H9 (cell line): ENCODE results near the gene YKT6. TPM values are rescaled to one million over a fixed set of nuclear protein-coding genes. Genes with fewer than 3 reads are reported as not detected.

ENCODE experiments used
- DNase-seq: peaks from one replicate; pipeline ENCODE4 v3.0.0-alpha.2; 2017
- H2AFZ ChIP-seq: one replicate; pipeline ENCODE4 v1.6.1; 2013; ENCODE audit warnings: mild to moderate bottlenecking, low read length, control low read depth, moderate library complexity
- H2AK5ac ChIP-seq: 2 replicates; pipeline ENCODE4 v1.6.1; 2013; ENCODE audit warnings: low read length, control low read depth, mixed read lengths; ENCODE audit not compliant: insufficient read length
- H2BK120ac ChIP-seq: one replicate; pipeline ENCODE4 v1.6.1; 2013; ENCODE audit warnings: low read depth, mild to moderate bottlenecking, low read length, control low read depth, inconsistent platforms; ENCODE audit not compliant: poor library complexity, severe bottlenecking
- H2BK12ac ChIP-seq: 2 replicates; pipeline ENCODE4 v1.6.1; 2013; ENCODE audit warnings: low read length, control low read depth, mixed read lengths, low read depth; ENCODE audit not compliant: insufficient read length
- H2BK15ac ChIP-seq: 2 replicates; pipeline ENCODE4 v1.6.1; 2013; ENCODE audit warnings: low read depth, low read length, control low read depth
- H2BK20ac ChIP-seq: one replicate; pipeline ENCODE4 v1.6.1; 2013; ENCODE audit warnings: low read depth, mild to moderate bottlenecking, low read length, control low read depth, inconsistent platforms; ENCODE audit not compliant: poor library complexity, severe bottlenecking
- H2BK5ac ChIP-seq: 2 replicates; pipeline ENCODE4 v1.6.1; 2013; ENCODE audit warnings: low read length, control low read depth, mixed read lengths; ENCODE audit not compliant: insufficient read length
- H3K14ac ChIP-seq: 2 replicates; pipeline ENCODE4 v1.6.1; 2013; ENCODE audit warnings: low read length, control low read depth; ENCODE audit not compliant: insufficient read depth
- H3K18ac ChIP-seq: 2 replicates; pipeline ENCODE4 v1.6.1; 2013; ENCODE audit warnings: low read depth, mild to moderate bottlenecking, mixed read lengths, low read length, control low read depth; ENCODE audit not compliant: insufficient read length
- H3K23ac ChIP-seq: 2 replicates; pipeline ENCODE4 v1.6.1; 2013; ENCODE audit warnings: low read length, control low read depth, mixed read lengths, low read depth; ENCODE audit not compliant: insufficient read length
- H3K23me2 ChIP-seq: 2 replicates; pipeline ENCODE4 v1.6.1; 2013; ENCODE audit warnings: low read depth, mild to moderate bottlenecking, mixed read lengths, low read length, control low read depth; ENCODE audit not compliant: insufficient read length, poor library complexity, severe bottlenecking
- H3K27ac ChIP-seq: 2 replicates; pipeline ENCODE4 v1.5.1; 2013; ENCODE audit warnings: low read length, control low read depth, mixed read lengths, low read depth; ENCODE audit not compliant: insufficient read length
- H3K27me3 ChIP-seq: 2 replicates; pipeline ENCODE4 v1.6.1; 2013; ENCODE audit warnings: low read length, control low read depth, inconsistent platforms; ENCODE audit not compliant: insufficient read depth
- H3K4ac ChIP-seq: 2 replicates; pipeline ENCODE4 v1.6.1; 2013; ENCODE audit warnings: low read depth, mild to moderate bottlenecking, control low read depth, inconsistent platforms, low read length, moderate library complexity
- H3K4me1 ChIP-seq: 2 replicates; pipeline ENCODE4 v1.6.1; 2013; ENCODE audit warnings: low read length, control low read depth, inconsistent platforms; ENCODE audit not compliant: insufficient read depth
- H3K4me2 ChIP-seq: 2 replicates; pipeline ENCODE4 v1.6.1; 2013; ENCODE audit warnings: low read length, control low read depth, mixed read lengths; ENCODE audit not compliant: insufficient read length, insufficient read depth
- H3K56ac ChIP-seq: 2 replicates; pipeline ENCODE4 v1.6.1; 2013; ENCODE audit warnings: low read depth, mild to moderate bottlenecking, mixed read lengths, low read length, control low read depth; ENCODE audit not compliant: insufficient read length
- H3K79me1 ChIP-seq: 2 replicates; pipeline ENCODE4 v1.6.1; 2013; ENCODE audit warnings: low read depth, mild to moderate bottlenecking, moderate library complexity, low read length, control low read depth, inconsistent platforms; ENCODE audit not compliant: insufficient read depth, poor library complexity, severe bottlenecking
- H3K79me2 ChIP-seq: 2 replicates; pipeline ENCODE4 v1.6.1; 2013; ENCODE audit warnings: low read length, control low read depth, inconsistent platforms; ENCODE audit not compliant: insufficient read depth
- H3K9ac ChIP-seq: 2 replicates; pipeline ENCODE4 v1.6.1; 2013; ENCODE audit warnings: low read length, control low read depth, mixed read lengths; ENCODE audit not compliant: insufficient read length; ENCODE audit errors: extremely low read depth
- H3K9me3 ChIP-seq: one replicate; pipeline ENCODE4 v1.6.1; 2013; ENCODE audit warnings: low read depth, low read length, inconsistent platforms; ENCODE audit not compliant: control insufficient read depth
- H3T11ph ChIP-seq: one replicate; pipeline ENCODE4 v1.6.1; 2013; ENCODE audit warnings: mild to moderate bottlenecking, low read length, control low read depth, inconsistent platforms
- H4K20me1 ChIP-seq: one replicate; pipeline ENCODE4 v1.6.1; 2013; ENCODE audit not compliant: control insufficient read depth, insufficient read length, insufficient read depth
- H4K5ac ChIP-seq: 2 replicates; pipeline ENCODE4 v1.6.1; 2013; ENCODE audit warnings: low read depth, mild to moderate bottlenecking, mixed read lengths, low read length, control low read depth; ENCODE audit not compliant: insufficient read length
- H4K8ac ChIP-seq: replicated peaks from 2 replicates; pipeline ENCODE4 v1.6.1; 2013; ENCODE audit warnings: low read length, control low read depth, mixed read lengths, low read depth; ENCODE audit not compliant: insufficient read length
- H4K91ac ChIP-seq: 2 replicates; pipeline ENCODE4 v1.6.1; 2013; ENCODE audit warnings: low read depth, mild to moderate bottlenecking, moderate library complexity, mixed read lengths, low read length, control low read depth; ENCODE audit not compliant: insufficient read length
- H3K27ac Mint-ChIP-seq, 3 experiments: 2 replicates in 2 of 3; 3 replicates in 1 of 3; pipeline ENCODE4 v1.8.0; 2020 to 2021; ENCODE audit warnings: mixed read lengths in 3 of 3, mild to moderate bottlenecking in 1 of 3, moderate library complexity in 1 of 3
- H3K27me3 Mint-ChIP-seq: 2 replicates; pipeline ENCODE4 v1.8.0; 2021; ENCODE audit warnings: low read depth, mild to moderate bottlenecking, moderate library complexity, mixed read lengths
- H3K36me3 Mint-ChIP-seq, 3 experiments: 2 replicates in 2 of 3; 3 replicates in 1 of 3; pipeline ENCODE4 v1.8.0; 2020 to 2021; ENCODE audit warnings: low read depth in 3 of 3, mixed read lengths in 3 of 3; ENCODE audit not compliant: insufficient read depth in 1 of 3
- H3K4me1 Mint-ChIP-seq, 2 experiments: 2 replicates each; pipeline ENCODE4 v1.8.0; 2020; ENCODE audit warnings: mixed read lengths in 2 of 2
- H3K4me3 Mint-ChIP-seq, 2 experiments: 2 replicates in 1 of 2; 3 replicates in 1 of 2; pipeline ENCODE4 v1.8.0; 2020 to 2021; ENCODE audit warnings: mild to moderate bottlenecking in 2 of 2, mixed read lengths in 2 of 2, moderate library complexity in 1 of 2
- H3K9me3 Mint-ChIP-seq, 2 experiments: 2 replicates in 1 of 2; 3 replicates in 1 of 2; pipeline ENCODE4 v1.8.0; 2020; ENCODE audit warnings: mild to moderate bottlenecking in 2 of 2, mixed read lengths in 2 of 2, moderate library complexity in 1 of 2
- CTCF ChIP-seq: fragments of 200-600 bp; sonication (generic); conservative IDR thresholded peaks from 3 replicates; pipeline ENCODE4 v1.8.0; 2021; ENCODE audit warnings: antibody characterized with exemption, mild to moderate bottlenecking
- WGBS: extraction: QIAGEN DNeasy Blood & Tissue Kit; methylation state at CpG from one replicate; pipeline ENCODE4 v1.1.7; 2013; ENCODE audit warnings: missing lambda C conversion rate, low lambda C conversion rate, mixed read lengths; ENCODE audit not compliant: insufficient read length; ENCODE audit errors: extremely low coverage; 5-methylcytosine and 5-hydroxymethylcytosine counted together
- total RNA-seq: library from RNA; stranded (reverse); gene quantifications from 2 replicates; pipeline ENCODE4 v1.2.1, GENCODE V29; 2021

The YKT6 gene
- total RNA-seq, 1 experiment from 2014 or later = 104 TPM

GRCh38 chr7:44188480-44189225 lies 12.1 kb upstream of the YKT6 start:
- peaks cover 11% of the 10 kb centered on the region for H3K27me3 Mint-ChIP-seq
- H3K4me2 ChIP-seq = no peak overlapping the region
- H3K36me3 Mint-ChIP-seq = no peaks in the 10 kb centered on the region
- no peak overlapping the region for H2BK5ac ChIP-seq
- H2BK120ac ChIP-seq = no peak overlapping the region
- H3K4me3 Mint-ChIP-seq = no peak overlapping the region
- 0 out of 2 replicates have a peak, but pooled peaks cover 2% of the 10 kb centered on the region for H3K27me3 ChIP-seq
- H4K8ac ChIP-seq = no peak overlapping the region
- no peak overlapping the region for H3K27ac ChIP-seq
- H2BK20ac ChIP-seq = no peak overlapping the region
- no peak overlapping the region for H2BK15ac ChIP-seq
- WGBS = no CpG with 5 or more reads among the region's 16 CpGs
- no peaks in the 10 kb centered on the region for H3K79me1 ChIP-seq
- no peak overlapping the region for H3T11ph ChIP-seq
- H4K91ac ChIP-seq = no peak overlapping the region
- H3K27ac Mint-ChIP-seq = peak overlapping the region in 1 of 3 experiments; percentile 45; a peak in 1 of 7 replicates
- H2AFZ ChIP-seq = no peak overlapping the region
- no peak overlapping the region for H3K4ac ChIP-seq
- no peak overlapping the region for H3K14ac ChIP-seq
- no peaks in the 10 kb centered on the region for H3K4me1 ChIP-seq
- H3K23me2 ChIP-seq = no peaks in the 10 kb centered on the region
- no peak overlapping the region for H2AK5ac ChIP-seq
- no peaks in the 10 kb centered on the region for H4K20me1 ChIP-seq
- no peaks in the 10 kb centered on the region for H3K9me3 ChIP-seq
- no peak overlapping the region for H4K5ac ChIP-seq
- peaks cover 20 to 24% of the 10 kb centered on the region in 2 experiments for H3K4me1 Mint-ChIP-seq
- no peak for TF ChIP-seq CTCF
- no peak overlapping the region for H3K23ac ChIP-seq
- no peaks in the 10 kb centered on the region; a peak in 1 of 5 replicates for H3K9me3 Mint-ChIP-seq
- H3K18ac ChIP-seq = no peak overlapping the region
- H3K79me2 ChIP-seq = no peaks in the 10 kb centered on the region
- no peak overlapping the region for H3K9ac ChIP-seq
- no peak for DNase-seq
- no peak overlapping the region for H3K56ac ChIP-seq
- H2BK12ac ChIP-seq = no peak overlapping the region
